D721Med (cell line): ENCODE data around the gene SPDYE2B.
"Not testable (repeated sequence)": the region's sequence is repeated elsewhere in the genome, so short reads cannot be mapped to it uniquely, and the experiment has no call there.

Experiments
- DNase-seq: peaks from one replicate; pipeline ENCODE4 v3.0.0; 2011; ENCODE audit warnings: low spot score; ENCODE audit not compliant: insufficient read length
- FAIRE-seq: peaks from 2 replicates; lab custom pipeline; 2011; peaks lifted over from hg19 to GRCh38; lab: Jason Lieb, UNC

The SPDYE2B gene

GRCh38 chr7:102694008-102694407, 43.9 kb downstream of the SPDYE2B start:
- FAIRE-seq, DNase-seq: not testable (repeated sequence)

GRCh38 chr7:102695033-102695552, 45.0 kb downstream of the SPDYE2B start:
- not testable (repeated sequence) for DNase-seq, FAIRE-seq

GRCh38 chr7:102696009-102696408, 45.9 kb downstream of the SPDYE2B start:
- not testable (repeated sequence) for FAIRE-seq

GRCh38 chr7:102697642-102698512, 47.8 kb downstream of the SPDYE2B start:
- not testable (repeated sequence) for FAIRE-seq, DNase-seq

More at GRCh38 chr7:102696009-102696408, 45.9 kb downstream of the SPDYE2B start:
- not testable (repeated sequence) for DNase-seq

GRCh38 chr7:102698962-102699750, 49.0 kb downstream of the SPDYE2B start:
- FAIRE-seq, DNase-seq: not testable (repeated sequence)
